Measurements from ENCODE around the gene SULT2A1.

GRCh38 chr19:47885067-47885463 is 1.1 kb downstream of the SULT2A1 start:
- no peak for TF ChIP-seq CTCF (IDR thresholded peaks at IDR 0.05)
- TF ChIP-seq POLR2A (IDR thresholded peaks at IDR 0.05) = no peak
